Suprapubic skin (tissue), 4 donors: ENCODE results near the gene DGKZ. TPM values are rescaled to one million over a fixed set of nuclear protein-coding genes. Genes with fewer than 3 reads are reported as not detected.

ENCODE experiments used
- DNase-seq, 2 donors: peaks; one replicate each; pipeline ENCODE4 v3.0.0-alpha.2; 2019; ENCODE audit warnings: low spot score in 2 of 2
- H3K27ac ChIP-seq: fragments of 200-600 bp; sonication (generic); one replicate; pipeline ENCODE4 v1.5.1; 2019
- H3K27me3 ChIP-seq: fragments of 200-600 bp; sonication (generic); one replicate; pipeline ENCODE4 v1.5.1; 2019
- H3K36me3 ChIP-seq: fragments of 200-600 bp; sonication (generic); one replicate; pipeline ENCODE4 v1.5.1; 2019
- H3K4me1 ChIP-seq: fragments of 200-600 bp; sonication (generic); one replicate; pipeline ENCODE4 v1.5.1; 2019
- H3K4me3 ChIP-seq: fragments of 200-600 bp; sonication (generic); one replicate; pipeline ENCODE4 v1.5.1; 2019; ENCODE audit warnings: mild to moderate bottlenecking
- H3K9me3 ChIP-seq: fragments of 200-600 bp; sonication (generic); one replicate; pipeline ENCODE4 v1.5.1; 2019
- EP300 ChIP-seq: sonication (generic); formaldehyde crosslinking; IDR thresholded peaks from one replicate; pipeline ENCODE4 v1.6.1; 2017; ENCODE audit warnings: antibody characterized with exemption
- POLR2A ChIP-seq, 2 donors: fragments of 450-650 bp; IDR thresholded peaks; one replicate each; pipeline ENCODE4 v1.6.1; 2017; ENCODE audit warnings: antibody characterized with exemption in 2 of 2, mild to moderate bottlenecking in 2 of 2, moderate library complexity in 2 of 2
- POLR2AphosphoS5 ChIP-seq, 3 donors: sonication (generic); formaldehyde crosslinking; IDR thresholded peaks; one replicate each; pipeline ENCODE4 v1.6.1; 2017; ENCODE audit warnings: antibody characterized with exemption in 3 of 3
- WGBS: methylation state at CpG from one replicate; pipeline ENCODE4 v1.1.5; 2018; 5-methylcytosine and 5-hydroxymethylcytosine counted together
- total RNA-seq, 4 donors: library from RNA; depleted of rRNA; stranded (reverse); fragments of >200 nt; gene quantifications; one replicate each; pipeline ENCODE4 v1.1.0, GENCODE V29; 2016
- TF ChIP-seq, protein P1 (sequence below), 2 donors: fragments of 200-600 bp in 1 of 2; fragments of 450-650 bp in 1 of 2; sonication (generic) in 1 of 2; IDR thresholded peaks; one replicate each; pipeline ENCODE4 v1.5.1; 2016 to 2019; ENCODE audit warnings: antibody characterized with exemption in 2 of 2, mild to moderate bottlenecking in 1 of 2, moderate library complexity in 1 of 2

Gene DGKZ
- total RNA-seq, 4 donors from 2014 or later: 60.5 to 91.0 (median 73.4) TPM

DNA sequence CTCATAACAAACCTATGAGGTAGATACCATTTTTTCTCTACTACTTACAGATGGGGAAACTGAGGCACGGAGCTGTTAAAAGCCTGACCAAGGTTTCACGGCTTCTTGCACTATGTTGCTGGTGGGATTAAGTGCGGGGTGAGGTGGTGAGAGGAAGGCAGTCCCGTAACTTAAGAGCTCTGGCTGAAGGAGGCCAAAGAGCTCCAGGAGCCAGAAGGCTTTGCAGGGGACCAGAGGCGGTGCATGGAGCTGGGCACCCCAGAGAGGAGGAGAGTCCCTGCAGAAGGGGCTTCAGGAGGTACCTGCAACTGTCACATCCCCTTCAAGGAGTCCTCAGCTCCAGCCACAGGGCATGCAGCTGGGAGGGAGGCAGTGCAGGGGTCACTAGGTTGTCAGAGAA, 40.2 kb downstream of the DGKZ start:
- Histone ChIP-seq H3K36me3 (no peaks in the 10 kb centered on the region), H3K4me1 (peaks cover 42% of the 10 kb centered on the region), H3K9me3 (no peaks in the 10 kb centered on the region), H3K27me3 (peaks cover 58% of the 10 kb centered on the region), H3K4me3 (no peak overlapping the region), H3K27ac (no peak overlapping the region)
- WGBS: 80% methylated on average over 5 of the region's 5 CpGs
- TF ChIP-seq, protein P1, sequence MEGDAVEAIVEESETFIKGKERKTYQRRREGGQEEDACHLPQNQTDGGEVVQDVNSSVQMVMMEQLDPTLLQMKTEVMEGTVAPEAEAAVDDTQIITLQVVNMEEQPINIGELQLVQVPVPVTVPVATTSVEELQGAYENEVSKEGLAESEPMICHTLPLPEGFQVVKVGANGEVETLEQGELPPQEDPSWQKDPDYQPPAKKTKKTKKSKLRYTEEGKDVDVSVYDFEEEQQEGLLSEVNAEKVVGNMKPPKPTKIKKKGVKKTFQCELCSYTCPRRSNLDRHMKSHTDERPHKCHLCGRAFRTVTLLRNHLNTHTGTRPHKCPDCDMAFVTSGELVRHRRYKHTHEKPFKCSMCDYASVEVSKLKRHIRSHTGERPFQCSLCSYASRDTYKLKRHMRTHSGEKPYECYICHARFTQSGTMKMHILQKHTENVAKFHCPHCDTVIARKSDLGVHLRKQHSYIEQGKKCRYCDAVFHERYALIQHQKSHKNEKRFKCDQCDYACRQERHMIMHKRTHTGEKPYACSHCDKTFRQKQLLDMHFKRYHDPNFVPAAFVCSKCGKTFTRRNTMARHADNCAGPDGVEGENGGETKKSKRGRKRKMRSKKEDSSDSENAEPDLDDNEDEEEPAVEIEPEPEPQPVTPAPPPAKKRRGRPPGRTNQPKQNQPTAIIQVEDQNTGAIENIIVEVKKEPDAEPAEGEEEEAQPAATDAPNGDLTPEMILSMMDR (IDR thresholded peaks at IDR 0.05): no peak
- no peak for TF ChIP-seq POLR2A (IDR thresholded peaks at IDR 0.05)
- no peak for TF ChIP-seq POLR2AphosphoS5 (IDR thresholded peaks at IDR 0.05)
- no peak for DNase-seq

DNA sequence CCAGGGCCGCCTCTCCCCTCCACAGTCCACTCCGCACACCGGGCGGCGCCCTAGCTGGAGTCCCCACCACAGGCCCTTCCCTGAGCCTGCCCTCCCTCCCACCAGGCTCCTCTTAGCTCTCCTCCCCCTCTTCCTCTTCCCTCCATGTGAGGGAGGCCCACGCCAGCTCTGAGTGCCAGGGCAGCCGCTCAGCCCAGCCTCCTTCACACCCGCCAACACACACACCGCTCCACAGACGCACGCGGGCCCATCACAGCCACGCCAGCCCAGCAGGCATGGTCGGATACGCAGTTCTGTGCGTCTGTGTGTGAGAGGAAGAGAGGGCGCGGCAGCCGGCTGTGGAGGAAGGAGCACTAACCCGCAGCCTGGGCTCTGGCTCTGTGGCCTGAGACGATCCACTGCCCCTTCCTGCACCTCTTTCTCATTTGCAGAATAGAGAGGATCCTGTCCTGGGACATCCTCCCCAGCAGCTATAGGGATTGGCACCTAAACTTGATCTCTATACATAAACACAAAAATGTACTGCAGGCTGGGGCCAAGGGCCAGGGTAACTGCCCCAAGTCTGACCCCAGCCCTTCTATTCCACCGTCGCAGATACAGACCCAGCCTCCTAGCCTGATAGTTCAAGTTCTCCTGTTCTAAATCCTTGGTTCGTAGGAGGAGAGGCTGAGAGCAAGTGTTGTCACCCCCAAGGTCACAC, 40.8 kb downstream of the DGKZ start:
- peaks cover 44% of the 10 kb centered on the region for H3K4me1 ChIP-seq
- no peaks in the 10 kb centered on the region for H3K9me3 ChIP-seq
- 27% methylated on average over 8 of the region's 24 CpGs for WGBS
- no peaks in the 10 kb centered on the region for H3K36me3 ChIP-seq
- H3K27me3 ChIP-seq: peaks cover 60% of the 10 kb centered on the region
- H3K4me3 ChIP-seq: no peak overlapping the region
- TF ChIP-seq EP300 (no peak), POLR2AphosphoS5 (IDR thresholded peaks at IDR 0.05) (no peak), POLR2A (IDR thresholded peaks at IDR 0.05) (no peak)
- TF ChIP-seq, protein P1 (IDR thresholded peaks at IDR 0.05): no peak
- H3K27ac ChIP-seq: no peak overlapping the region
- DNase-seq: no peak

DNA sequence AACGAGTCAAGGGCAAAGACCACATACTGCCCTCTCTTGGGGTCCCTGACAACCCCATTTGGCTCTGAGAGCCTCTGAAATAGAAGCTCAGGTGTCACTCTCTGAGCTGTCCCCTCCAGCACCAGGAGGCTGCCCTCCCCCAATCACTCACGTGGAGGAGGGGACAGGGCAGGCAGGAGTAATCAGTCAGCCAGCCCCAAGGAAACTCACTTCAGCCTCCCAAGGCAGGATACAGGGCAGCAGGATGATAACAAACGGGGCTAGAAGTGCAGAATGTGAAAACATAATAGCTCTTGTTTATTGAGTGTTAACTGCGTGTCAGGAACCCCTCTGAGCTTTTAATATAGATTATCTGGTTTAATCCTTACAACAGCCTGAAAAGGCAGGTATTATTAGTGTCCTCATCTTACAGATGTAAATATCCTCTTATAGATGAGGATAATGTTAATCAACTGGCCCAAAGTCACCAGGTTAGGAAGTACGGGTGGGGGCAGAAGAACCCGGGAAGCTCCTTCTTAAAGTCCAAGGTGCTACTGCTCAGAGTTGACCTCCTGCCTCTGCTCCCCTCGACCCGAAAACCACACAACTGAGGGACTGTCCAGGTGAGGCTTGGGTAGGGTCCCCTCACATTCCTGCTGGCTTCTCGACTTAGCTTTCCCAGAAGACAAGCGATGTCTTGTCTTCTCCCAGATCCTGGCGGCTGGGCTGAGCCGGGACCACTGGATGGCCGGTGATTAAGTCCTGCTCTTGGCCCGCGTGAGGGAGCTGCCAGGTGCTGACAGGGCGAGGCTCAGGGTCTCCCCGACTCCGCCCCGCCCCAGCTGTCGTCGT, 41.6 kb downstream of the DGKZ start:
- H3K4me1 ChIP-seq: peaks cover 46% of the 10 kb centered on the region
- no peak overlapping the region for H3K27ac ChIP-seq
- no peaks in the 10 kb centered on the region for H3K9me3 ChIP-seq
- no peaks in the 10 kb centered on the region for H3K36me3 ChIP-seq
- TF ChIP-seq POLR2A (IDR thresholded peaks at IDR 0.05): no peak
- 16% methylated on average over 13 of the region's 21 CpGs for WGBS
- H3K27me3 ChIP-seq: peaks cover 60% of the 10 kb centered on the region
- DNase-seq: no peak
- H3K4me3 ChIP-seq: peak overlapping the region; percentile 53

DNA sequence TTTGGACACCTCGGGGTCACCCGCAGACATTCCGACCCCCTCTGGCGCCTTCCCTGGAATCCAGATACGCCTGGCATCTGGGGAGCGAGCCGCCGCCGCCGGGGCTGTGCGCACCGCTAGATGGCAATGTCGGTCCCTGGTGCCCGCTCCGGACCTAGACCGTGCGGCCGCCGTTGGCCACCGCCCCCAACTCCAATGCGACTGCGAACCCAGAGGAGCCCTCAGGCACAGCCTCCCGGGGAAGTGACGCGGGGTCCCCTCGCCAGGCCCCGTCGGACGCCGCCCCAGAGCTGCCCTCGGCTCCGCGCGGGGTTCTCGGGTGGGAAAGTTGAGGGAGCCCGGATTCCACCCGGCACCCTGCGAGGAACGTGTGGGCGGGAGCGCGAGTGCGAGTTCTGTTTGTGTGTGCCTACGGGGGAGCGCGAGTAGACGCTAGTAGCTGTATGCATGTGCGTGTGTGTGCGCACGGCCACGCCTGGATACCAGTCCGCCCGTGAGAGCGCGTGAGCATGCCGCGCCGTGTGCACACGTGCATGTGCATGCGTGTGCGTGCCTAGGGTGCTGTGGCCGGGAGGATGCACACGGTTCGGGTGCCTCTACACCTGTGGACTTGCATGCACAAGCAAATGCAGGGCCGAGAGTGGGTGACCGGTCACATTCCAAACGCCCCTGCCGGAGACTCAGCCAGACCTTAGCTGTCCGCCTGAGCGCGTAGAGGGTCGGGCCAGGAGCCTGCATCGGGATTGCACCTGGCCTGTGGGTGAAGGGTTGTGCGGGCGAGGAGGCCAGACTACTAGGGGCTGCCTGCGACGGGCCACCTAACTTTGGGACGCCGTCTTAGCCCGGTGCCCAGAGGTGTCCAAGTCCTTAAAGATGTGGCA, 42.4 kb downstream of the DGKZ start:
- DNase-seq: peak in 1 of 2 donors; percentile 74
- peaks cover 60% of the 10 kb centered on the region for H3K27me3 ChIP-seq
- no peaks in the 10 kb centered on the region for H3K36me3 ChIP-seq
- H3K4me1 ChIP-seq: peaks cover 46% of the 10 kb centered on the region
- H3K27ac ChIP-seq: no peak overlapping the region
- WGBS: 0% methylated on average over 15 of the region's 80 CpGs
- peak overlapping the region; percentile 53 for H3K4me3 ChIP-seq
- H3K9me3 ChIP-seq: no peaks in the 10 kb centered on the region
- TF ChIP-seq, protein P1 (IDR thresholded peaks at IDR 0.05): peak; percentile 45 to 86
- no peak for TF ChIP-seq EP300

DNA sequence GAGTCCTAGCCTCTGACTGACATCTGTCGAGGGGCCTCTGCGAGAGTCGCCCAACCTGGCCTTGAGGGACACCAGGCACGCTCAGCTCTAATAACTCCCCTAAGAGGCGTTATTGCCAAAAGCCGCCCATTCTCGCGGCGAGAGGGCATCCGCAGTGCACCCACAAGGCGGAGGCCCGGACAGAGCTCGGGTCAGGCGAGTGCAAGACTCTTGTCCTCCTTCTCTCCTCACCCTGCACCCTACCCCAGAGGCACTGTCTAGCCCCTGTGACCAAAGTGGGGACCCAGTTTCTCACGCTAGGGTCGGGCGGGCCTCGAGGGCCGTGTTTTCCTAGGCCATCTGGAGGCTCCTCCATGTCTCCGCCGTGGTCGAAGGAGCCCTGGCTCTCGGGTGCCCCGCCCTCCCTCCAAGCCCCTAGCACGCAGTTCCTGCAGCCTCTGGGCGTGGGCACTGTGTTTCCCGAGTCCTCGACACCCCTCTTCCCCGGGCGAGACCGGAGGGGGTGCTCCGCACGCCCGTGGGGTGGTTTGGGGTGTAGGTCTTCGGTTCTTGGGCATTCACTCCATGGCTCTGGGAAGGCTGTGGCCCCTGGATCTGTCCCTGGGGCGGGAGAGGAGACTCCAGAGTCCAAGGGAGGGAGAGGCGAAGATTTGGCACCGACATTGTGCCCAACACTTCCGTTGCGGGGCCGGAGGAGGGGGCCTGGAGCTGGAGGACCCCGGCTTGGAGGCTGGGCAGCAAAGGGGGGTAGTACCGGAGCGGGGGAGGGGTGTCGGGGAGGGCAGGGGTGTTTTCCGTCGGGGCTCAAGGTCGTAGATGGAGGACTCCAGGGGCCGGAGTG, 43.3 kb downstream of the DGKZ start:
- Histone ChIP-seq H3K27me3 (peaks cover 60% of the 10 kb centered on the region), H3K36me3 (no peaks in the 10 kb centered on the region), H3K27ac (no peak overlapping the region), H3K9me3 (no peaks in the 10 kb centered on the region), H3K4me3 (peak overlapping the region; percentile 53), H3K4me1 (peaks cover 46% of the 10 kb centered on the region)
- TF ChIP-seq EP300 (no peak), POLR2A (IDR thresholded peaks at IDR 0.05) (no peak), POLR2AphosphoS5 (IDR thresholded peaks at IDR 0.05) (no peak)
- TF ChIP-seq, protein P1 (IDR thresholded peaks at IDR 0.05): no peak
- WGBS: 5% methylated on average over 18 of the region's 49 CpGs
- no peak for DNase-seq
